Esophagus (tissue), 2 donors: ENCODE measurements around the gene CCDC85A. TPM values are rescaled to one million over a fixed set of nuclear protein-coding genes. Genes with fewer than 3 reads are reported as not detected.

Experiments
- H3K27ac ChIP-seq, 2 donors: one replicate each; pipeline ENCODE4 v1.5.1; 2013; ENCODE audit warnings: low read depth in 2 of 2, mild to moderate bottlenecking in 2 of 2, inconsistent platforms in 1 of 2, low read length in 1 of 2, moderate library complexity in 1 of 2
- H3K27me3 ChIP-seq, 2 donors: one replicate each; pipeline ENCODE4 v1.6.1; 2013; ENCODE audit warnings: low read length in 2 of 2, control low read depth in 1 of 2, mild to moderate bottlenecking in 1 of 2; ENCODE audit not compliant: insufficient read depth in 2 of 2, control insufficient read depth in 1 of 2
- H3K36me3 ChIP-seq, 2 donors: one replicate each; pipeline ENCODE4 v1.6.1; 2013; ENCODE audit warnings: low read length in 1 of 2; ENCODE audit not compliant: control insufficient read depth in 2 of 2, insufficient read depth in 2 of 2
- H3K4me1 ChIP-seq, 2 donors: one replicate each; pipeline ENCODE4 v1.6.1; 2013; ENCODE audit warnings: low read length in 1 of 2; ENCODE audit not compliant: control insufficient read depth in 2 of 2, insufficient read depth in 2 of 2
- H3K4me3 ChIP-seq, 2 donors: one replicate each; pipeline ENCODE4 v1.5.1; 2013; ENCODE audit warnings: low read length in 2 of 2, mild to moderate bottlenecking in 2 of 2, low read depth in 1 of 2, moderate library complexity in 1 of 2
- H3K9me3 ChIP-seq, 2 donors: one replicate each; pipeline ENCODE4 v1.6.1; 2013; ENCODE audit warnings: mild to moderate bottlenecking in 2 of 2, low read depth in 1 of 2, low read length in 1 of 2, moderate library complexity in 1 of 2; ENCODE audit not compliant: control insufficient read depth in 2 of 2, insufficient read depth in 1 of 2
- WGBS, 2 donors: extraction: QIAGEN DNeasy Blood & Tissue Kit; methylation state at CpG; one replicate each; pipeline ENCODE4 v1.1.7; 2013; 5-methylcytosine and 5-hydroxymethylcytosine counted together
- polyA plus RNA-seq, 2 donors: library from polyadenylated mRNA; stranded (reverse); fragments of 200-250 nt; gene quantifications; one replicate each; pipeline ENCODE4 v1.2.3, GENCODE V29; 2013
- donor health status: healthy with polysubstance abuse.
- donor health status: Bipolar disorder and iron deficiency.

Gene CCDC85A
- polyA plus RNA-seq, 2 donors = 0.10 to 0.11 TPM

GRCh38 chr2:56309626-56310170, 125.9 kb downstream of the CCDC85A start:
- Histone ChIP-seq H3K4me1 (no peaks in the 10 kb centered on the region), H3K27ac (no peak overlapping the region), H3K36me3 (no peaks in the 10 kb centered on the region), H3K4me3 (no peak overlapping the region), H3K9me3 (no peaks in the 10 kb centered on the region), H3K27me3 (no peaks in the 10 kb centered on the region)
- WGBS, 2 donors = 59 to 62% methylated on average over 4 of the region's 4 CpGs

GRCh38 chr2:56313500-56313921, 129.7 kb downstream of the CCDC85A start:
- Histone ChIP-seq H3K27ac (no peak overlapping the region), H3K9me3 (no peaks in the 10 kb centered on the region), H3K4me1 (no peaks in the 10 kb centered on the region), H3K36me3 (no peaks in the 10 kb centered on the region), H3K4me3 (no peak overlapping the region), H3K27me3 (no peaks in the 10 kb centered on the region)
- 10 to 21% methylated on average over 1 of the region's 1 CpG for WGBS, 2 donors

GRCh38 chr2:56314371-56314770, 130.6 kb downstream of the CCDC85A start:
- no peaks in the 10 kb centered on the region for H3K4me1 ChIP-seq
- no peak overlapping the region for H3K27ac ChIP-seq
- 50 to 52% methylated on average over 1 of the region's 1 CpG for WGBS, 2 donors
- no peaks in the 10 kb centered on the region for H3K9me3 ChIP-seq
- no peaks in the 10 kb centered on the region for H3K27me3 ChIP-seq
- H3K36me3 ChIP-seq = no peaks in the 10 kb centered on the region
- no peak overlapping the region for H3K4me3 ChIP-seq

- no peaks in the 10 kb centered on the region for H3K27me3 ChIP-seq
- H3K36me3 ChIP-seq = no peaks in the 10 kb centered on the region
- no peaks in the 10 kb centered on the region for H3K4me1 ChIP-seq
- no peaks in the 10 kb centered on the region for H3K9me3 ChIP-seq
- WGBS, 2 donors = 45 to 48% methylated on average over 2 of the region's 2 CpGs
- no peak overlapping the region for H3K4me3 ChIP-seq
- H3K27ac ChIP-seq = no peak overlapping the region
Observed at GRCh38 chr2:56314796-56315195, 131.0 kb downstream of the CCDC85A start.

- H3K36me3 ChIP-seq = no peaks in the 10 kb centered on the region
- no peak overlapping the region for H3K4me3 ChIP-seq
- H3K9me3 ChIP-seq = no peaks in the 10 kb centered on the region
- no peak overlapping the region for H3K27ac ChIP-seq
- no peaks in the 10 kb centered on the region for H3K27me3 ChIP-seq
- H3K4me1 ChIP-seq = no peaks in the 10 kb centered on the region
Observed at GRCh38 chr2:56315376-56315775, 131.6 kb downstream of the CCDC85A start.

GRCh38 chr2:56316011-56316410, 132.2 kb downstream of the CCDC85A start:
- Histone ChIP-seq H3K27ac (no peak overlapping the region), H3K27me3 (no peaks in the 10 kb centered on the region)
- WGBS, 2 donors = 73 to 74% methylated on average over 3 of the region's 3 CpGs

GRCh38 chr2:56318147-56318546, 134.4 kb downstream of the CCDC85A start:
- Histone ChIP-seq H3K4me1 (no peaks in the 10 kb centered on the region), H3K27ac (no peak overlapping the region), H3K27me3 (no peaks in the 10 kb centered on the region), H3K36me3 (no peaks in the 10 kb centered on the region), H3K4me3 (no peak overlapping the region), H3K9me3 (no peaks in the 10 kb centered on the region)
- WGBS, 2 donors = 83 to 84% methylated on average over 4 of the region's 4 CpGs

More at GRCh38 chr2:56316011-56316410, 132.2 kb downstream of the CCDC85A start:
- no peaks in the 10 kb centered on the region for H3K4me1 ChIP-seq
- no peaks in the 10 kb centered on the region for H3K9me3 ChIP-seq
- H3K4me3 ChIP-seq = no peak overlapping the region
- H3K36me3 ChIP-seq = no peaks in the 10 kb centered on the region

- Histone ChIP-seq H3K27ac (no peak overlapping the region), H3K36me3 (no peaks in the 10 kb centered on the region), H3K9me3 (no peaks in the 10 kb centered on the region), H3K4me3 (no peak overlapping the region), H3K27me3 (no peaks in the 10 kb centered on the region), H3K4me1 (no peaks in the 10 kb centered on the region)
- WGBS, 2 donors = 57 to 65% methylated on average over 3 of the region's 3 CpGs
Observed at GRCh38 chr2:56325661-56326345, 142.0 kb downstream of the CCDC85A start.

- 53 to 70% methylated on average over 1 of the region's 1 CpG for WGBS, 2 donors
Observed at GRCh38 chr2:56326346-56326741, 142.6 kb downstream of the CCDC85A start.

GRCh38 chr2:56331810-56332209, 148.0 kb downstream of the CCDC85A start:
- Histone ChIP-seq H3K27ac (no peak overlapping the region), H3K9me3 (no peaks in the 10 kb centered on the region), H3K4me3 (no peak overlapping the region), H3K27me3 (no peaks in the 10 kb centered on the region), H3K4me1 (no peaks in the 10 kb centered on the region), H3K36me3 (no peaks in the 10 kb centered on the region)
- 78 to 83% methylated on average over 7 of the region's 7 CpGs for WGBS, 2 donors

More at GRCh38 chr2:56326346-56326741, 142.6 kb downstream of the CCDC85A start:
- H3K27ac ChIP-seq = no peak overlapping the region
- H3K9me3 ChIP-seq = no peaks in the 10 kb centered on the region
- no peaks in the 10 kb centered on the region for H3K4me1 ChIP-seq
- no peaks in the 10 kb centered on the region for H3K27me3 ChIP-seq
- H3K4me3 ChIP-seq = no peak overlapping the region
- H3K36me3 ChIP-seq = no peaks in the 10 kb centered on the region
